ENCODE results near the gene KCNJ9. TPM values are rescaled to one million over a fixed set of nuclear protein-coding genes. Genes with fewer than 3 reads are reported as not detected.
A peak's percentile ranks its signal among the peaks of the same experiment; 100 is the strongest.

Gene KCNJ9
- total and polyA plus RNA-seq, 5 donors = not detected

DNA sequence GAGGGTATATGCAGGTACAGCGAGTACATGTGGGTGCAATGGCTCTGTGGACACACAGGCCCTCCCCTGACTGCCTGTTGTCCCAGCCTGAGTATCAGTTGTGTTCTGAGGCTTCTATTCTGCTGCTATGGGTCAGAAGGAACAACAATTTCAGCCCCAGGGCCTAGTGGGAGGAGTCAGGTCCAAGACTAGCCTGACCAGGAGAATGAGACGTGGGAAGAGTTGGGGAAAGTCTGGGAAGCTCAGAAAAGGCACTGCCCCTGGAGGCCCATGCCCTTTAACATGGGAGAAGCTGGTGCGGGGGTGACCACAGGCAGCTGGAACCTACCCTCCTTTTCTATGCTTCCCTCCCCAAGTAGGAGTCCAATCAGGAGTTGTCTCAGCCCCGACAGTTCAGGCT is 9.4 kb downstream of the KCNJ9 start:
- no peak for DNase-seq
- 81% methylated on average over 4 of the region's 4 CpGs for WGBS
- ATAC-seq = no peak
- Histone ChIP-seq H3K27ac (ENCODE audit: low read length) (no peak overlapping the region), H3K9me3 (ENCODE audit: control insufficient read depth, low read length) (no peaks in the 10 kb centered on the region), H3K4me1 (ENCODE audit: control insufficient read depth, insufficient read depth, low read length) (no peaks in the 10 kb centered on the region), H3K4me3 (ENCODE audit: low read length) (no peak overlapping the region), H3K27me3 (ENCODE audit: control insufficient read depth, insufficient read depth) (no peaks in the 10 kb centered on the region)
- intact Hi-C loops (cut with DNase I) = loop anchor here in 1 of 4 donors (10.0 kb wide), 1 partner anchor 284 kb away; no protein-coding TSS in a partner anchor

DNA sequence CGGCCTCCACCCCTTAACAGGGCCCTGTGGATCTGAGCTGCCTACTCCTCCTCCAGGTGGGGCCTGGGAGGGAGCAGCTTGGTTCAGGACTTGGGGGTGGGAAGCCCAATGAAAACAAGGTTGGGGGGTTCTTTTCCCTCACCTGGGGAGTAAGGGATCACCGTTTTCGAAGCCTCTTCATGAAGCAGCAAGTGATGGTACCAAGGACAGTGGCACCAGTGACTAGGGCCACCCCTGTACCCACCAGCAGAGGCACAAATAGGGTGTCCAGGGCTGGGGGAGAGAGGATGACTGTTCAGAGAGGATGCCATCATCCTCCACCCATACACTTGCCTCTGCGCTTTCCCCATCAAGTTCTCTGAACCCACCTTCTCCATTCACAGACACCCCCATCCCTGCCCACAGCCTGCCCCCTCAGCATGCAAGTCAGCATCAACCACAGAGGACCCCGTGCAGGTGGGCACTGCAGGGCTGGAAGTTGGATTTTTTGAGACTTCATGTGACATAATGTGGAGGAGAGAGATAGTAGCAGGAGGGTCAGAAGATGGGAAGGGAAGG is 10.4 kb downstream of the KCNJ9 start:
- WGBS = 92% methylated on average over 5 of the region's 5 CpGs
- Histone ChIP-seq H3K27ac (ENCODE audit: low read length) (no peak overlapping the region), H3K9me3 (ENCODE audit: control insufficient read depth, low read length) (no peaks in the 10 kb centered on the region), H3K4me1 (ENCODE audit: control insufficient read depth, insufficient read depth, low read length) (no peaks in the 10 kb centered on the region), H3K27me3 (ENCODE audit: control insufficient read depth, insufficient read depth) (no peaks in the 10 kb centered on the region), H3K4me3 (ENCODE audit: low read length) (no peak overlapping the region)
- no peak for ATAC-seq
- DNase-seq = no peak
- intact Hi-C loops (cut with DNase I) = loop anchor here in 1 of 4 donors (10.0 kb wide), 1 partner anchor 283 kb away; no protein-coding TSS in a partner anchor

DNA sequence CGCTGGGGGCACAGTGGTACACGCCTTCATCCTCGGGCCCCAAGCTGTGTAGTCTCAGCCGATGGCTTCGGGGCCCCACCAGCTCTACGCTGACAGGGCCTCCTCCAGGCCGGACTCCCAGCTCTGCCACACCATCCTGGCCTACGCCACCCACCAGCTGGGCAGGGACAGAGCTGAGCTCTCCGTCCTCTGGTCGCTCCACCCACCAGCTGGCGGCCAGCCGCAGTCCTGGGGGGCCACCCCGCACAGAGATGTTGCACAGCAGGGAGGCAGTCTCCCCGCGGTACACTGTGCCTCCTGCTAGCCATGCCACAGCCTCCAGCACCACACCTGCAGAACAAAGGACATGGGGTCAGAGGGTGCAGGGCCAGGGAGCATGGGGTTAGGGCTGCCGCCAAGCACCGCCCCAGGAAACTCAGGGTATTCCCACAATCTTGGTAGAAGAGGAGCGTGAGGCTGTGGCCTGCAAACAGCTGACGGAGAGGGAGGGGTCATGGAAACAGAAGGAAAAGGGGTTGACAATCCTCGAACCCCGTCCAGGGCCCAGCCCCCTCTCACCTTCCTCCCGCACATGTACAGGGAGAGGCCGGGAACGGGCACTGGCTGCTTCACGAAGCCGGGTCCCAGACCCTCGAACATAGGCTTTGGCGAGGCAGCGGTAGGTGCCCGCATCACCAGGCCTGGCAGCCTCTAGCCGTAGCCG is 11.2 kb downstream of the KCNJ9 start:
- no peaks in the 10 kb centered on the region for H3K27me3 ChIP-seq (ENCODE audit: control insufficient read depth, insufficient read depth)
- no peak for ATAC-seq
- no peaks in the 10 kb centered on the region for H3K9me3 ChIP-seq (ENCODE audit: control insufficient read depth, low read length)
- no peak overlapping the region for H3K27ac ChIP-seq (ENCODE audit: low read length)
- H3K4me3 ChIP-seq (ENCODE audit: low read length) = no peak overlapping the region
- DNase-seq = peak in 1 of 3 donors; percentile 50
- 94% methylated on average over 32 of the region's 32 CpGs for WGBS
- intact Hi-C loops (cut with DNase I) = loop anchor here in 1 of 4 donors (10.0 kb wide), 1 partner anchor 282 kb away; no protein-coding TSS in a partner anchor
- peaks cover 2% of the 10 kb centered on the region for H3K4me1 ChIP-seq (ENCODE audit: control insufficient read depth, insufficient read depth, low read length)

DNA sequence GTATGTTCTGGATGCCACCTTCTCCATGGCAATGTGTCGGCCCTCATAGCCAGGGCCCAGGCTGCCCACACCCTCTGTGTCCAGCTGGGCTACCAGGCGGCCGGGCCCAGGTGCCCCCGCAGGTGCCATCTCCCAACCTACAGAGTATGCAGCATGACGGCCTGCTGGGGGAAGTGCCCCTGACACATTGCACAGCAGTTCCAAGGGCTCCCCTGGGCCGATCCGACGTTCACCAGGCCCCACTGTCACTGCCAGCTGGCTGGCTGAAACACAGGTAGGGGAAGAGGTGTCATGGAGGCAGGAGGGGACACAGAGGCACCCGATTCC is 11.7 kb downstream of the KCNJ9 start:
- H3K27me3 ChIP-seq (ENCODE audit: control insufficient read depth, insufficient read depth) = no peaks in the 10 kb centered on the region
- DNase-seq (no peak), ATAC-seq (no peak)
- H3K4me3 ChIP-seq (ENCODE audit: low read length) = no peak overlapping the region
- intact Hi-C loops (cut with DNase I) = loop anchor here in 1 of 4 donors (10.0 kb wide), 1 partner anchor 282 kb away; no protein-coding TSS in a partner anchor
- no peaks in the 10 kb centered on the region for H3K9me3 ChIP-seq (ENCODE audit: control insufficient read depth, low read length)
- H3K4me1 ChIP-seq (ENCODE audit: control insufficient read depth, insufficient read depth, low read length) = peaks cover 2% of the 10 kb centered on the region
- H3K27ac ChIP-seq (ENCODE audit: low read length) = no peak overlapping the region
- 79% methylated on average over 9 of the region's 9 CpGs for WGBS

DNA sequence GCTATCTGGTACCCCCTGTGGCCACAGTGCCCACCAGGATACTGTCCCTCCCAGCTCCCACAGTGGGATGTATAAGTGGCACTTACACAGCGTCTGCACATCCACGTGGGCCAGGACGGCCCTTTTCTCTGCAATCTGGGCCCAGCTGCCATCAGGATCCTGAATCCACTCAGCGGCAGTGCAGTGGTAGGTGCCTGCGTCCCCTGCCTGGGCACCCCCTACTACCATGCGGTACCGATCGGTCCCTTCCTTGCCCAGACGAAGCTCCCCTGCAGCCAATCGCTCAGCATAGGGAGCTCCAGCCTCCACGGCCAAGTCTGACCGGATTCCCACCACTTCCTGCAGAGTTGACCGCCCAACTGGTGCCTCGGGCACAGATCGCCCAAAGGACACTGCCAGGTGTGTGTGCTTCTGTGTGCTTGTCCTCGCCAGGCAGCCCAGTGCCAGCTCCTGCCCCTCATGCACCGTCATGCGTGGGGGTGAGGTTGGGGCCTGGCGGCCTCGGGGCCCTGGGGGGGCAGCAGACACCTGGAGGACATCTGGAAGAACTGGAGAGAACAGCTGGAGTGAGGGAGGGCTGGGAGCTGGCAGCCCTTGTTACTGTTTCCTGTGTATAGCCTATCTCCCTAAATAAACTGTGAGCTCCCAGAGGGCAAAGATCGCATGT is 12.4 kb downstream of the KCNJ9 start:
- intact Hi-C loops (cut with DNase I) = loop anchor here in 1 of 4 donors (10.0 kb wide), 1 partner anchor 281 kb away; no protein-coding TSS in a partner anchor
- 87% methylated on average over 21 of the region's 21 CpGs for WGBS
- no peaks in the 10 kb centered on the region for H3K9me3 ChIP-seq (ENCODE audit: control insufficient read depth, low read length)
- no peak overlapping the region for H3K4me3 ChIP-seq (ENCODE audit: low read length)
- ATAC-seq (no peak), DNase-seq (no peak)
- peaks cover 2% of the 10 kb centered on the region for H3K4me1 ChIP-seq (ENCODE audit: control insufficient read depth, insufficient read depth, low read length)
- H3K27ac ChIP-seq (ENCODE audit: low read length) = no peak overlapping the region
- no peaks in the 10 kb centered on the region for H3K27me3 ChIP-seq (ENCODE audit: control insufficient read depth, insufficient read depth)

DNA sequence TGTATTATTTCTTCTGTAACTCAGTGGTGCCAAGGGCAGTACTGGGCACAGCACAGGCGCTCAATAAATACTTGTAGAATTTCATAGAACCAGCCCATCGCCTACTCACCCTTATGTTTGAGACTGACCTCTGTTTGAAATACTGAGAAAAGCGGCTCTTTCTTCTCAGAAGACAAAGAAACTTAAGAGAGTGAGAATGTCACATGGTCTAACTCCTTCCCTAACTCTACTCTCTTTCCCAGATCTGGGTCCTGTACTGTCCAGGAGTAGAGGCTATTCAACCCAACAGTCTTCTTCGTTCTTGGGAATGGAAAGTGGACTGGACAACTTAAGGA is 12.9 kb downstream of the KCNJ9 start:
- H3K4me1 ChIP-seq (ENCODE audit: control insufficient read depth, insufficient read depth, low read length) = peaks cover 2% of the 10 kb centered on the region
- no peak overlapping the region for H3K27ac ChIP-seq (ENCODE audit: low read length)
- ATAC-seq (no peak), DNase-seq (no peak)
- H3K4me3 ChIP-seq (ENCODE audit: low read length) = no peak overlapping the region
- 83% methylated on average over 4 of the region's 4 CpGs for WGBS
- intact Hi-C loops (cut with DNase I) = loop anchor here in 1 of 4 donors (10.0 kb wide), 1 partner anchor 281 kb away; no protein-coding TSS in a partner anchor
- H3K27me3 ChIP-seq (ENCODE audit: control insufficient read depth, insufficient read depth) = no peaks in the 10 kb centered on the region
- no peaks in the 10 kb centered on the region for H3K9me3 ChIP-seq (ENCODE audit: control insufficient read depth, low read length)

DNA sequence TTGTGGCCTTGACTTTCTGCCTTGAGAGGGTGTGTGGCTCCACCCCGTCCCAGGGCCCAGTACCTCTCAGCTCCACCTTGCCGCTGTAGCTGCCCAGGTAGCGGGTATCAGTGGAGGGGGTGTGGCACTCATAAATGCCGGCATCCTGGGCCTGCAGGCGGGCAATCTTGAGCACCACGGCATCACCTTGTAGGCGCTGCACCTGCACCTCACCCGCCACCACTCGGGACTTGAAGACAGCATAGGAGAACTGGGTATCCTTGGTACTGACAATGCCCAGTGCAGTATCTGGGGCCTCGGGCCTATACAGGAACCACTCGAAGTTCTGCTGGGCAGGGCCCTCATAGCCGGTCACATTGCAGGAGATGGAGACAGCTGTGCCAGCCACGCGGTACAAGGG is 13.5 kb downstream of the KCNJ9 start:
- no peak overlapping the region for H3K27ac ChIP-seq (ENCODE audit: low read length)
- no peaks in the 10 kb centered on the region for H3K27me3 ChIP-seq (ENCODE audit: control insufficient read depth, insufficient read depth)
- no peak overlapping the region for H3K4me3 ChIP-seq (ENCODE audit: low read length)
- no peak for DNase-seq
- ATAC-seq = no peak
- 95% methylated on average over 14 of the region's 14 CpGs for WGBS
- intact Hi-C loops (cut with DNase I) = loop anchor here in 1 of 4 donors (10.0 kb wide), 1 partner anchor 280 kb away; no protein-coding TSS in a partner anchor
- no peaks in the 10 kb centered on the region for H3K9me3 ChIP-seq (ENCODE audit: control insufficient read depth, low read length)
- H3K4me1 ChIP-seq (ENCODE audit: control insufficient read depth, insufficient read depth, low read length) = peaks cover 2% of the 10 kb centered on the region

DNA sequence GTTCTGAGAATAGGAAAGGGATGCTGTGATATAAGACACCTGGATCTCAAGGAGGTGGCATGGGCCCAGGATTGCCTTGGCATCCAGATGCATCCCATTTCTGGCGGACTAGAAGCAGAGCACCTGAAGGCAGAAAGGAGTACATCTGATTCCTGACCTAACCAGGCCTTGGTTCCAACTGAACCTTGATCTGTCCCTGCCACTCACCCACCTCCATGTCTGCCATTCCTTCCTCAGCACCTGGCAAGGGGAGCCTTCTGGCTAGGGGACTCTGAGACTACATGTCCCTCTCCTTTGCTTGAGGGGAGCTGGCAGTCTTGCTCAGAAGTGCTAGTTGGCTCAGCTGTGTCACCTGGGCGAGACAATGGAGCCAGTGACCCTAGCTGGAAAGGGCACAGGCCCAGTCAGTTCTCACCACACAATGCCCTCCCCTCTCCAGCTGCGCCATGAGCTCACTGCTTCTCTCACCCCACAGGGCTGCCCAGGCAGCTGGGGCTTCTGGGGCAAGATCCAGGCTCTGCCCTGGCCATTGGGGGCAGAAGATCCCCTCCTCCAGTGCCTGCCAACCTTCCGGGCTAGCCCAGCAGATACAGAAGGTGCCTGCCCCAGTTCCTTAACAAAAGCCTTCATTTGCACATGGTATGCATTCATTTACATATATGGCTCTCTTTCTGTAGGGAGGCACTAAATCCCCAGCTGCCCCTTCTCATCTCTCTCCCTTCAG is 14.2 kb downstream of the KCNJ9 start:
- Histone ChIP-seq H3K4me3 (ENCODE audit: low read length) (no peak overlapping the region), H3K9me3 (ENCODE audit: control insufficient read depth, low read length) (no peaks in the 10 kb centered on the region), H3K27me3 (ENCODE audit: control insufficient read depth, insufficient read depth) (no peaks in the 10 kb centered on the region), H3K4me1 (ENCODE audit: control insufficient read depth, insufficient read depth, low read length) (peaks cover 2% of the 10 kb centered on the region), H3K27ac (ENCODE audit: low read length) (no peak overlapping the region)
- 94% methylated on average over 4 of the region's 4 CpGs for WGBS
- ATAC-seq = no peak
- intact Hi-C loops (cut with DNase I) = loop anchor here in 1 of 4 donors (10.0 kb wide), 1 partner anchor 279 kb away; no protein-coding TSS in a partner anchor
- no peak for DNase-seq

DNA sequence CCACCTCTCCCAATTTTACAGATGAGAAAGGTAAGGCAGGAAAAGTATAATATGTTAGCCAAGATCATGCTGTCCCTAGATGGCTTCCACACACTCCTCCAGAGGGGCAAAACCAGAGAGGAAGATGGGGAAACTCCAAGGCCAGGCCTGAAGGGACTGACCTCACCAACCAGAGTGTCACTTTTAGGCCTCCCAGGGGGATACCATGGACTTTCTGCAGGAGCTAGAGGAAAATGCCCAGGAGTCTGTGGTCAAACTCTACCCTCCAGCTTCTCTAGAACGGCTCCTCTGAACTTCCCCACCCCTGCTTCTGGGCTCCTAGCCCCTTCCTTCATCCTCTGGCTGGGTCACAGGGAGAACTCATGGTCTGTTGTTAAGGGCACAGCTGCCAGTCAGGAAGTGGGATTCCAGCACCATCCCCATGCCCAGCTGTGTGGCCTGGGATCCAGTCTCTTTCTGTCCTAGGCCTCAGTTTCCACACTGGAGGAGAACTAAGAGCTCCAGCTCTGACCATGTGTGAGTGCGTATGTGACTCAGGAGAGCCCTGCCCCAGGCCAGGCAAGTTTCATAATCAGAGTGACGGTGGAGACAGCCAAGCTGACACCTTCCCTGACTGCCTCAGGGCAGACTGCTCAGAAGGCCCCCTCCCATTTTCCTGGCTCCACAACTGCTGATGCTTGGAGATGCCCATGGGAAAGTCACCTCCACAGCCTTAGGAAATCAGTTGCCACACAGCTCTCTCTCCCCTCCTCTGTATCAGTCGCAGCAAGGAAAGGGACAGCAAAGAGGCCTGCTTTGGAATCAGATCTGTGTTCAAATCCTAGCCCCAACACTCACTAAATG is 15.2 kb downstream of the KCNJ9 start:
- no peak overlapping the region for H3K4me3 ChIP-seq (ENCODE audit: low read length)
- WGBS = 54% methylated on average over 4 of the region's 4 CpGs

More for the DNA sequence above, 15.2 kb downstream of the KCNJ9 start:
- ATAC-seq = peak in 1 of 2 donors; percentile 4
- Histone ChIP-seq H3K27ac (ENCODE audit: low read length) (no peak overlapping the region), H3K4me1 (ENCODE audit: control insufficient read depth, insufficient read depth, low read length) (peaks cover 2% of the 10 kb centered on the region), H3K9me3 (ENCODE audit: control insufficient read depth, low read length) (no peaks in the 10 kb centered on the region), H3K27me3 (ENCODE audit: control insufficient read depth, insufficient read depth) (no peaks in the 10 kb centered on the region)
- DNase-seq = peak; percentile 60 to 72 (median 64)
- intact Hi-C loops (cut with DNase I) = loop anchor here in 1 of 4 donors (10.0 kb wide), 1 partner anchor 278 kb away; no protein-coding TSS in a partner anchor
